ENCODE measurements around the gene MEA1. TPM values are rescaled to one million over a fixed set of nuclear protein-coding genes. Genes with fewer than 3 reads are reported as not detected.
"Not testable (repeated sequence)": the region's sequence is repeated elsewhere in the genome, so short reads cannot be mapped to it uniquely, and the experiment has no call there.

MEA1 gene
- total RNA-seq, 1 experiment from 2014 or later, result 51.7 TPM

DNA sequence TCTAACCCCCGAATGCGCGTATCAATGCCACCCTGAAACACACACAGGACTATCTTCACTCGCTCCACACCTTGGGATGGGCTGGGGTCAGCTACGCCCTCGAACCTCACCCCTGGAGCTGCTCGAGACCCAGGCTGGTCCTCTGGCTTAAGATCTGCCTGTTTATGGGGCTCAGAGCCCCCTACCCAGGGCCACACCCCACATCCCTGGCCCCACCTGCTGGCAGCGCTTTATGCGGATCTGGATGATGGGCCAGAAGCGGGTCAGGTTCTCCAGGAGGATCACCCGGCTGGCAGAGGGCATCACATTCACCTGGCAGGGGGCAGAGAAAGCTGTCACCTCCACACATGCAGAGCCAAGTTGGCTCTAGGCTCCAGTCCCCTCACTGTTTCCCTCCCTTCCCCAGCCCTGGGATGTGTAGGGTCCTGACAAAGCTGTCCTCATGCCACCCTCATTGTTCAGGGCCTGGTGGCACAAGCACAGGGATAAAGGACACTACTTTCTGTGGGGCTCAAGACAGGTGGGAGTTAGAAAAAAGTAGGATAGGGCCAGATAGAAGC is 31.7 kb upstream of the MEA1 start:
- no peaks in the 10 kb centered on the region for H3K79me2 ChIP-seq (ENCODE audit: low read length)
- no peaks in the 10 kb centered on the region for H4K20me1 ChIP-seq (ENCODE audit: insufficient read depth, low read depth, low read length)
- no peak overlapping the region for H3K27ac ChIP-seq (ENCODE audit: low read length)
- no peak overlapping the region for H2AFZ ChIP-seq (ENCODE audit: low read length)
- H3K27me3 ChIP-seq (ENCODE audit: low read length), result no peaks in the 10 kb centered on the region
- H3K9me2 ChIP-seq (replicated peaks; ENCODE audit: insufficient read depth, low read length), result no peaks in the 10 kb centered on the region
- no peaks in the 10 kb centered on the region for H3K9me3 ChIP-seq (ENCODE audit: low read length)
- no peak overlapping the region for H3K4me3 ChIP-seq (ENCODE audit: low read length)
- H3K4me2 ChIP-seq (ENCODE audit: low read depth, low read length, poor library complexity, severe bottlenecking), result no peak overlapping the region
- no peak overlapping the region for H3K9ac ChIP-seq (ENCODE audit: low read length)
- H3K4me1 ChIP-seq (ENCODE audit: low read length), result no peaks in the 10 kb centered on the region
- no peak for DNase-seq
- peaks cover 12% of the 10 kb centered on the region; the same call in 1 of the 2 replicates for H3K36me3 ChIP-seq (ENCODE audit: insufficient read depth, low read length)

DNA sequence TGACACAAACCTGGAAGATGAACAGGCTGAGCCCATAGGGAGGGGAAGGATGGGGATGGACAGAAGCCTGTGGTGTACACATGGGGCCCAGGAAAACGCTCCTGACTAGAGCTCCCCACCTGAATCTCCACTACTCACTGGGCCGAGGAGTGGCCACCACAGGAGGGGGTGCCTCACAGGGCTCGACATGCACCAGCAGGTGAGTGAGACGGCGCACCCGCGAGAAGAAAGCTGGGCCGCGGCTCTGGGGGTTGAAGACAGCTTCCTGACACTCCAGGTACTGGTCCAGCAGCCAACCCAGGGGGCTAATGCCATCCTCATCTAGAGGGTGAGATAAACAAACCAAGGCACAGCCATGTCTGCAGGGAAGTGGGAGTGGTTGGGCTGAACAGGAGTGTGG is 29.6 kb upstream of the MEA1 start:
- no peaks in the 10 kb centered on the region for H3K9me2 ChIP-seq (replicated peaks; ENCODE audit: insufficient read depth, low read length)
- H3K79me2 ChIP-seq (ENCODE audit: low read length), result no peaks in the 10 kb centered on the region
- no peaks in the 10 kb centered on the region for H3K4me1 ChIP-seq (ENCODE audit: low read length)
- no peak overlapping the region for H3K4me2 ChIP-seq (ENCODE audit: low read depth, low read length, poor library complexity, severe bottlenecking)
- no peaks in the 10 kb centered on the region for H3K27me3 ChIP-seq (ENCODE audit: low read length)
- no peak overlapping the region for H2AFZ ChIP-seq (ENCODE audit: low read length)
- no peak overlapping the region for H3K9ac ChIP-seq (ENCODE audit: low read length)
- peaks cover 7% of the 10 kb centered on the region; the same call in 1 of the 2 replicates for H3K36me3 ChIP-seq (ENCODE audit: insufficient read depth, low read length)
- no peak overlapping the region for H3K4me3 ChIP-seq (ENCODE audit: low read length)
- H4K20me1 ChIP-seq (ENCODE audit: insufficient read depth, low read depth, low read length), result no peaks in the 10 kb centered on the region
- peak; percentile 35 for DNase-seq
- H3K27ac ChIP-seq (ENCODE audit: low read length), result no peak overlapping the region
- no peaks in the 10 kb centered on the region for H3K9me3 ChIP-seq (ENCODE audit: low read length)

DNA sequence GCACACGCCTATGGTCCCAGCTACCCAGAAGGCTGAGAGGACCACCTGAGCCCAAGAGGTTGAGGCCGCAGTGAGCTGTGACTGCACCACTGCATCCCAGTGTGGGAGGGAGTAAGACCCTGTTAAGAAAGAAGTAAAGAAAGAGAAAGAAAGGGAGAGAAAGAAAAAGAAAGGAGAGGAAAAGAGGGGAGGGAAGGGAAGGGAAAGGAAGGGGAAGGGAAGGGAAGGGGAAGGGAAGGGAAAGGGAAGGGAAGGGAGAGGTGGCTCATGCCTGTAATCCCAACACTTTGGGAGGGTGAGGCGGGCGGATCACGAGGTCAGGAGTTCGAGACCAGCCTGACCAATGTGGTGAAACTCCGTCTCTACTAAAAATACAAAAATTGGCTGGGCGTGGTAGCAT is 27.7 kb upstream of the MEA1 start:
- not testable (repeated sequence) for H3K27ac ChIP-seq (ENCODE audit: low read length); H3K4me3 ChIP-seq (ENCODE audit: low read length); H3K9me3 ChIP-seq (ENCODE audit: low read length); H3K79me2 ChIP-seq (ENCODE audit: low read length); H3K27me3 ChIP-seq (ENCODE audit: low read length); H3K36me3 ChIP-seq (ENCODE audit: insufficient read depth, low read length); H2AFZ ChIP-seq (ENCODE audit: low read length); H3K4me1 ChIP-seq (ENCODE audit: low read length); H3K9ac ChIP-seq (ENCODE audit: low read length); H4K20me1 ChIP-seq (ENCODE audit: insufficient read depth, low read depth, low read length); H3K9me2 ChIP-seq (replicated peaks; ENCODE audit: insufficient read depth, low read length); H3K4me2 ChIP-seq (ENCODE audit: low read depth, low read length, poor library complexity, severe bottlenecking); DNase-seq

DNA sequence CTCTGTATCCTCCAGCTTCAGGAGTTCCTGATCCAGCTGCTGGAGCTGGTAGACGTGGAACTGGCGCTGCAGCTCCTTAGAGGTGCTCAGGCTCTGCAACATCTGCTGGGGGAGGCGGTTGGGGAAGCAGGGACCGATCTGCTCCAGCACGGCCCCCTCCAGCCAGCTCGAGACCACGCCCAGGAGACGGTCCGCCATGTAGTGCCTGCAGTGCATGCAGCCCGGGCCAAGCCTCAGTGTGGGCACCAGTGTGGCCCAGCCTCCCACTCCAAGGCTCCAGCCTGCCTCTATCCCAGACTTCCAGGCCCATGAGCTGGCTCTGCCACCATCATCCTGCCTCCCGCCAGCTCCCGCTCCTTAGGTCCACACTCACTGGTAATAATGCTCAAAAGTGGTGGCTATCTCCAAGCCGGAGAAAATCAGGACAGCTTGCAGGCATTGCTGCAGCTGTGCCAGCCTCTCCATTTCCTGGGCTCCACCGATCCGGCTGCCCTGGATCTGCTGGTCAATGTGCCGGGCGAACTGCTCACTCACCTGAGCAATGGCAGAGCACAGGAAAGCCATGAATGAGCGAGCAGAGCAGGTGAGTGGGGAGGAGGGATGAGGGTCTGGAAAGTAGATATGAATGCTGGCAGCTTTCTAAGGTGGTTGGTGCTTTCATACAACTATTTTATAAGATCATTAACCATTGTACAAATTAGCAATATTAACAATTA is 27.0 kb upstream of the MEA1 start:
- Histone ChIP-seq H3K9me3 (ENCODE audit: low read length) (no peaks in the 10 kb centered on the region), H3K27me3 (ENCODE audit: low read length) (no peaks in the 10 kb centered on the region), H3K79me2 (ENCODE audit: low read length) (no peaks in the 10 kb centered on the region), H3K9me2 (replicated peaks; ENCODE audit: insufficient read depth, low read length) (no peaks in the 10 kb centered on the region), H3K4me3 (ENCODE audit: low read length) (no peak overlapping the region), H3K4me1 (ENCODE audit: low read length) (no peaks in the 10 kb centered on the region), H2AFZ (ENCODE audit: low read length) (no peak overlapping the region), H3K27ac (ENCODE audit: low read length) (no peak overlapping the region), H3K36me3 (ENCODE audit: insufficient read depth, low read length) (0 out of 2 replicates have a peak, but pooled peaks cover 4% of the 10 kb centered on the region), H3K9ac (ENCODE audit: low read length) (no peak overlapping the region), H3K4me2 (ENCODE audit: low read depth, low read length, poor library complexity, severe bottlenecking) (no peak overlapping the region), H4K20me1 (ENCODE audit: insufficient read depth, low read depth, low read length) (no peaks in the 10 kb centered on the region)
- DNase-seq, result no peak

DNA sequence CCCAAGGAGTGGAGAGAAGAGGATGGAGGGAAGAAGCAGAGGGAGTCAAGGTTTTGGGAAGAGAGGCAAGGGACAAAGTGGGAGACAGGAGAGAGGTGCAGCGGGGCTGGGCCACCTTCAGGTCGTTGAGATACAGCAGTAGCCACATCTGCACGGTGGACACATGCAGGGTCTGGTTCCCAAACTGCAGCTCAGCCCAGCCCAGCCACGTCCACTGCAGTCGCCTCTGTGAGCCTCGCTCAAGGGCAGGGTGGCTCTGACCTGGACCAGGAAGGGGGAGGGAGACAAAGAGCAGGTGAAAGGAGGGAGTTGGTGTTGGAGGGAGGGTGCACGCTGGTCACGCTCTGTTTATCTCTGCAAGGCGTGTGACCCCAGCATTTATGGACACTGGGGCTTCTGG is 25.0 kb upstream of the MEA1 start:
- Histone ChIP-seq H3K4me3 (ENCODE audit: low read length) (no peak overlapping the region), H3K27me3 (ENCODE audit: low read length) (no peaks in the 10 kb centered on the region), H3K9me2 (replicated peaks; ENCODE audit: insufficient read depth, low read length) (no peaks in the 10 kb centered on the region), H3K9me3 (ENCODE audit: low read length) (no peaks in the 10 kb centered on the region), H2AFZ (ENCODE audit: low read length) (no peak overlapping the region), H3K9ac (ENCODE audit: low read length) (no peak overlapping the region), H3K27ac (ENCODE audit: low read length) (no peak overlapping the region), H3K36me3 (ENCODE audit: insufficient read depth, low read length) (peaks cover 8% of the 10 kb centered on the region; the same call in 1 of the 2 replicates), H3K79me2 (ENCODE audit: low read length) (no peaks in the 10 kb centered on the region), H4K20me1 (ENCODE audit: insufficient read depth, low read depth, low read length) (no peaks in the 10 kb centered on the region), H3K4me2 (ENCODE audit: low read depth, low read length, poor library complexity, severe bottlenecking) (no peak overlapping the region), H3K4me1 (ENCODE audit: low read length) (no peaks in the 10 kb centered on the region)
- DNase-seq, result no peak

DNA sequence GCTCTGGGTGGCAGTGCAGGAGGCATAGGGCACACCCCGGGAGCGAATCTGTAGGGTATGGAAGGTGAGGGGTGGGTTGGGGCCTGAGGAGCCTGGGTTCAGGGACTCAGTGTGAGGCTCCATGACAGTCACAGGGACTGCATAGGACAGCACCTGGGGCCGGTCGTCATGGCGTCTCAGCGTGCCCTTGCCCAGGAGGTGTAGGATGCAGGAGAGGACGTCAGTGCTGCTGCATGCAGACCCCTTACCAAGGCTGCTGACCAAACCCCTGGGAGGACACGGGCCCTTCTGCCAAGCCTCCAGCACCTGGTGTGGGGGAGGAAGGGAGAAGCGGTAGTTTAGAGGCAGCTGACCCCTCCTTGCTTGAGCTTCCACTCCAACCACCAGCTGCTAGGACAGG is 24.0 kb upstream of the MEA1 start:
- H3K9me2 ChIP-seq (replicated peaks; ENCODE audit: insufficient read depth, low read length), result no peaks in the 10 kb centered on the region
- no peak overlapping the region for H2AFZ ChIP-seq (ENCODE audit: low read length)
- H3K79me2 ChIP-seq (ENCODE audit: low read length), result no peaks in the 10 kb centered on the region
- H3K27ac ChIP-seq (ENCODE audit: low read length), result no peak overlapping the region
- no peak overlapping the region for H3K9ac ChIP-seq (ENCODE audit: low read length)
- H3K27me3 ChIP-seq (ENCODE audit: low read length), result no peaks in the 10 kb centered on the region
- no peak overlapping the region for H3K4me3 ChIP-seq (ENCODE audit: low read length)
- H3K4me2 ChIP-seq (ENCODE audit: low read depth, low read length, poor library complexity, severe bottlenecking), result no peak overlapping the region
- H3K36me3 ChIP-seq (ENCODE audit: insufficient read depth, low read length), result peaks cover 8% of the 10 kb centered on the region; the same call in 1 of the 2 replicates
- no peaks in the 10 kb centered on the region for H3K9me3 ChIP-seq (ENCODE audit: low read length)
- no peaks in the 10 kb centered on the region for H3K4me1 ChIP-seq (ENCODE audit: low read length)
- DNase-seq, result no peak
- no peaks in the 10 kb centered on the region for H4K20me1 ChIP-seq (ENCODE audit: insufficient read depth, low read depth, low read length)

DNA sequence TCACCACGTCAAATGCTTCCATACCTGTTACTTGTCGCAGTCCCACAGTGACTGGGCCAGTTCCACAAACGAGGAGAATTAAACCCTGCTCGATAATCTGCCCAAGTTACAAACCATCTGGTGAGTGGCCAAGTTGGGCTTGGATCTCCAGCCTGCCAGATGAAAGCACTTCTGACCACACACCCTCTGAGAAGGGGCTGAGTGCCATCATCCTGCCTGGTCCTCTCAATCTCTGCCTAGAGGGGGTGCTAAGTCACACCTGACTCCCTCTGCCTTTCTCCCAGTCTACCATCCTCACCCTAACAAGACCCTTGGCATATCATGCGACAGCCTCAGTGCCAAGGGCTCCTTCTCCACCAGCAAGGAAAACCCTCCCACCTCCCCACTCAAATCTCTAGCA is 23.5 kb upstream of the MEA1 start:
- H4K20me1 ChIP-seq (ENCODE audit: insufficient read depth, low read depth, low read length), result no peaks in the 10 kb centered on the region
- no peak overlapping the region for H3K4me3 ChIP-seq (ENCODE audit: low read length)
- H3K79me2 ChIP-seq (ENCODE audit: low read length), result no peaks in the 10 kb centered on the region
- H3K27me3 ChIP-seq (ENCODE audit: low read length), result no peaks in the 10 kb centered on the region
- H3K4me2 ChIP-seq (ENCODE audit: low read depth, low read length, poor library complexity, severe bottlenecking), result no peak overlapping the region
- no peak overlapping the region for H3K9ac ChIP-seq (ENCODE audit: low read length)
- H3K4me1 ChIP-seq (ENCODE audit: low read length), result no peaks in the 10 kb centered on the region
- no peak for DNase-seq
- H3K36me3 ChIP-seq (ENCODE audit: insufficient read depth, low read length), result peaks cover 8% of the 10 kb centered on the region; the same call in 1 of the 2 replicates
- H2AFZ ChIP-seq (ENCODE audit: low read length), result no peak overlapping the region
- no peak overlapping the region for H3K27ac ChIP-seq (ENCODE audit: low read length)
- no peaks in the 10 kb centered on the region for H3K9me2 ChIP-seq (replicated peaks; ENCODE audit: insufficient read depth, low read length)
- H3K9me3 ChIP-seq (ENCODE audit: low read length), result no peaks in the 10 kb centered on the region

DNA sequence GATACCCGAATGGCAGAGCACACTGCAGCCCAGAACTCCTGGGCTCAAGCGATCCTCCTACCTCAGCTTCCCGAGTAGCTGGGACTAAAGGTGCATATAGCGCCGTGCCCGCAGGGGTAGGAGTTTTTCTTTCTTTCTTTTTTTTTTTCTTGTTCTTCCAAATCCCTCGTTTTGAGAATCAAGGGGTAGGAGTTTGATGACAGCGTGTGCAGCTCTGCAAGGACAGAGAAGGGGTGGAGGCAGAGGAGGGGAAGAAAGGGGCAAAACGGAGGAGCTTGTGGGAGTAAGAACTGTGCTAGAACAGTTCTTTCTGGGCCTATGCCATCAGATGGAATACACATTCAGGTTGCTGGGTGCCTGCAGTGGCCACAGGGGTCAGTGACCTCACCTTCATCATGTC is 23.0 kb upstream of the MEA1 start:
- H3K9me3 ChIP-seq (ENCODE audit: low read length), result no peaks in the 10 kb centered on the region
- peaks cover 8% of the 10 kb centered on the region; the same call in 1 of the 2 replicates for H3K36me3 ChIP-seq (ENCODE audit: insufficient read depth, low read length)
- H3K9ac ChIP-seq (ENCODE audit: low read length), result no peak overlapping the region
- H2AFZ ChIP-seq (ENCODE audit: low read length), result no peak overlapping the region
- no peak overlapping the region for H3K4me3 ChIP-seq (ENCODE audit: low read length)
- no peak for DNase-seq
- H3K4me1 ChIP-seq (ENCODE audit: low read length), result no peaks in the 10 kb centered on the region
- no peaks in the 10 kb centered on the region for H3K27me3 ChIP-seq (ENCODE audit: low read length)
- no peak overlapping the region for H3K4me2 ChIP-seq (ENCODE audit: low read depth, low read length, poor library complexity, severe bottlenecking)
- no peaks in the 10 kb centered on the region for H3K79me2 ChIP-seq (ENCODE audit: low read length)
- no peak overlapping the region for H3K27ac ChIP-seq (ENCODE audit: low read length)
- H3K9me2 ChIP-seq (replicated peaks; ENCODE audit: insufficient read depth, low read length), result no peaks in the 10 kb centered on the region
- no peaks in the 10 kb centered on the region for H4K20me1 ChIP-seq (ENCODE audit: insufficient read depth, low read depth, low read length)
